Hypothalamus (tissue), 51 donors: ENCODE results near the gene SACS.
A peak's percentile ranks its signal among the peaks of the same experiment; 100 is the strongest.
"Not testable (repeated sequence)": the region's sequence is repeated elsewhere in the genome, so short reads cannot be mapped to it uniquely, and the experiment has no call there.

Experiments used
- DNase-seq, 51 donors: peaks; one replicate each; lab custom pipeline; 2025; lab: John Stamatoyannopoulos, UW

SACS gene

DNA sequence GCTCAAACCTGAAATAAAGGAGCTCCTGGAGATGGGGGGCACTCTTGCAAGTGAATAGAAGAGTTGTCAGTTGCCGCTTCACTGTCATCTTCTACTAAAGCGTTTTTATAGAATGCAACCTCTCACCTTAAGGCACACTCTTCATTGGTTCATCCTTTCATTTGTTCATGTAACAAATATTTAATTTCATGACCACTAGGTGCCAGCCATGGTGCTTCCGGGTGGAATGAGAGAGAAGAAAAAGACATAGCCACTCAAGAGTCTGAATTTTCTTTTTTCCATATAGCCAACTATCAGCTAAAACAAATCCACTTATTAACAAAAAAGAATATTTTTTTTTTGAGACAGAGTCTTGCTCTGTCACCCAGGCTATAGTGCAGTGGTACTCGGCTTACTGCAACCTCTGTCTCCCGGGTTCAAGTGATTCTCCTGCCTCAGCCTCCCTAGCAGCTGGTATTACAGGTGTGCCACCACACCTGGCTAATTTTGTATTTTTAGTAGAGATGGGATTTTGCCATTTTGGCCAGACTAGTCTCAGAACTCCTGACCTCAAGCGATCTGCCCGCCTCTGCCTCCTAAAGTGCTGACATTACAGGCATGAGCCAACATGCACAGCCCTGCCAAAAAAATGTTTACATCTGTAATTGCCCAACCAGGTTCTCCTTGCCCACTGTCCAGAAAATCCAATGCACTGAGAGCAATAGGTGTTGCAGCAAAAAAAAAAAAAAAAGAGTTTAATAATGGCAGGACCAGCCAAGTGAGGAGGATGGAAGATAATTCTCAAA lies 22.1 kb upstream of the SACS start:
- no peak for DNase-seq

DNA sequence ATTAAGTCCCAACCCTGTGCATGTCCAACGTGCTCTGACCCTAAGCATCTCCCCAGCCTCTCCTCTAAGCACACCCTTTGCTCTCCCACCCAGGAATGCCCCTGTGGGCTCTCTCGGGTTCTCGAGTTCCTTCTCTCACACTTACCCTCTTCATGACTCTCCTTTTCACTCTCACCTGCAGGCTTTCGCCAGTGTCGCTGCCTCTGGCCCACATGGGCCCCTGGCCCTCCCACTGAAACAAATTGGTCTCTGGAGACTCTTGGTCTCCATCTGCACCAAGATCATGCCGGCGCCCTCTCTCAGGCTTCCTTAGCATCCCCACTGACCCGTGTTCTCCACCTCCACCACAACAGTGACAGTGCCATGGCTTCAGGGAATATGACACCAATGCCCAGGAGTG lies 19.6 kb upstream of the SACS start:
- DNase-seq = no peak

DNA sequence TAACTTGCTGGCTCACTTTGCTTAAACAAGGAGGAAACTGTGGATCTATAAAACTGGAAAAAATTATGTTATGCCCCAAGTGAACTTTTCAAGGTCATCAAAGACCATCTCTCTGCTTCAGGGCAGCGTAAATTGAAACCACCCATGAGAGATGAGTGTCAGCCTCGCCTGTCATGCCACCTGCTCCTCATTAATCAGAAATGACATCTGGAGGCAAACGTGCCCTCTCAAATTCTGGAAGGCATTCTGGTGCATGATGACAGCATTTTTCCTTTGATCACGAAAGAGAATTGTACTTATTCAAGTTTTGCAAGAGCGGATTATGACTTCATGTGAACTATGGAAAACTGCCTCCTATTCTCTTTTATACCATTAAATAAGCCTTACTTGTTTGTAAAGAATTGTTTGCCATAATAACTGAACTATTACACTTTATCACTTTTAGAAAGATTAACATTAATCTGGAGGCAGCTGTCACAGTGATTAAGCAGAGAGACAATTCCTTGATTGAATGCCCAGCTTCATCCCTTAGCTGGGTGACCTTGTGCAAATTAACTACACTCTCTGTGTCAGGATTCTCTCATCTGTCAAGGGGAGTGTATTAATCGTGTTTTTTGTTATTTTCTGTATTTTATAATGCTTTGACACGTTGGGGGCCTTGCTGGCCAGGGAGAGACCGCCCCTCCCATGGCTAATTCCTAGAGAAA lies 17.0 kb upstream of the SACS start:
- no peak for DNase-seq

DNA sequence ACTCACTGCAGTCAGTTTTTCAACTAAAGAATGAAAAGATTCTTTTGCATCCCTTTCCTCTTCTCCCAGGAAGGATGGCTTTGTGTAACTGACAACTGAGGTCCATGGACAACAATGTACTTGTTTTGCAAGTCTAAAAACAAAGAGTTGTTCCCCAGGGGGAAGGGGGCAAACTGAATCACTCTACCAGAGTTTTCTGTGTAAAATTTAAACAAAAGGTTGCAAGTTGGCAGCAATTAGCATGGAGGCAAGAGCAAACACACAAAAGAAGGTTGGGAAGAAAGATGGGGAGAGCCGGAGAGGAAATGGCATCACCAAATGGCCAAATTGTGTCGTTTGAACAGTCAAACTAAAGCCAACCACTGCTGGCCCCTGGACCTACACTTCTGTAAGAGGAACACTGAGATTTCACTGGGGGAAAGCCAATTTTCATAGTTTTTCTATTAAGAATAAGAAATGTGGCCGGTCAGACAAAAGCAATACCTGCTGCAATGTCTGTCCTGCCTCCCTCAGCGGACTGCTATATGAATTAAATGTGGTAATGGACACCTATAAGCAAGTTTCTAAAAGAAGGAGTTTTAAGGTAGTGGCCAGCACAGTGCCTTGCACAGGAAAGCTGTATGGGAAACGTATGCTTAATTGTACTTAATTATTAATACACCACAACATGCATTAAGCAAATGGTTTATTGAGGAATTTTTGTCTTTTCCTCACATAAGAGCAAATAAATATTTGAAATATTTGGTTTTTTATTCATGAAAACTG lies 16.1 kb upstream of the SACS start:
- no peak for DNase-seq

DNA sequence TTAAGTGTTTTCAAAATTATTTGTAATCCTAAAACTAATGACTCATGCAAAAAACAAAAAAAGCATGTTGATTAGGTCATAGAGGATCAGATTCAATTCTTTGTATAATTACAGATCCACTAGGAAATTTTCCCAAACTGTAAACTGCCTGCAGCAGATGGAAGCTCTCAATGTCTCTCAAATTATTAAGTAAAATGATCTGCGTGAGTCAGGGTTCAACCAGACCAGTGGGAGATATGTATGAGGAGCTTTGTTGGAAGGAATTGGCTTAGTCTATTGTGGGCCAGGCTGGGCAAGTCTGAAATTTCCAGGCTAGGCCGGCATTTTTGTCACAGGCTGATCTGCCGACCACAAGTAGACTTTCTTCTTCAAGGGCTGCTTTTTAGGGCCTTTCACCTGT lies 14.4 kb upstream of the SACS start:
- DNase-seq = no peak

DNA sequence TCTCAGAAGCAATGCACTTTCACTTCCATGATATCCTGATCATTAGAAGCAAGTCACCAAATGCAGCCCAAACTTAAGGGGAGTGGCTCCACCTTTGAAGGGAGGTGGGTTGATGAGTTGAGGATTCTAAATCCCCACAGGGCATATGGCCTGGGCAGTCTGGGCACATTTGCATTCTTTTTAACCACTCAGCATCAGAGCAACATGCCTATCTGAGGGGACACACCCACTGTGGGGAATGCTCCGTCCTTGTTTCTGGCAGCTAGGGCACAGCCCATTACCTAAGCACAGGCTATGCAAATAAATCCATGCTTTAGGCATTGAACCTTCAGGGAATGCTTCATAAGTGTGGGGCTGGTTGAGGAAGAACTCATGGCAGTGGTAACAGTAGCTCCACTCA lies 12.3 kb upstream of the SACS start:
- no peak for DNase-seq

DNA sequence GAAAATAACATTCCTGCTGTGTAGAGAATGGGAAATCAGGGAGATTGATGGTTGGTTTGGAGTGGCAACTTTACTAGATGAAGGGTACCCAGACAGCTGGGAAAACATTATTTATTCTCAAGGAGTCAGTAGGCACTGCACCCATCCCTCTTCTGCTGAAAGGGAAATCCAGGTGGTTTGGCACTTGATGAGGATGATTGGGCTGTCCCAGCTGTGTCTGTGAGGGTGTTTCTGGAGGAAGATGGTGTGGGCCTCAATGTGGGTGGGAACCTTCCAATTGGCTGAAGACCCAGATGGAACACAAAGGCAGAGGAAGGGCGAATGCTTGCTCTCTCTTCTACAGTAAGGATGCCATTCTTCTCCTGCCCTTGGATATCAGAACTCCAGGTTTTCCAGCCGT lies 10.4 kb upstream of the SACS start:
- DNase-seq = no peak

DNA sequence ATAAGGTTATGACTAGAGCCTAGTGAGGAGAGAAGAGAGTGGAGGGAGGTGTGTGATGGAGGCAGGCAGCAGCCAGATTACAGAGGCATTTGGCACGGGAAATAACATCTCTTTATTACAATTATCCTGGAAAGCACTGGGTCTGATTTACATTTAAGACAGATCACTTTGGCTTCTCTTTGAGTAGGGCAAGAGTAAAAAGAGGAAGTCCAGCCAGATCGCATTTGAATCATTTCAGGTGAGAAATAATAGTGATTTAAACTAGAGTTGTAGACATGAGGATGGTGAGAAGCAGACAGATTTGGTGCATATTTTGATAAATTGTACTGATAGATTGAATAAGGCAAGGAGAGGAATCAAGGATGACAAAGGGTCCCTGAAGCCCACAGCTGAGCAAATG lies 9.6 kb upstream of the SACS start:
- no peak for DNase-seq

DNA sequence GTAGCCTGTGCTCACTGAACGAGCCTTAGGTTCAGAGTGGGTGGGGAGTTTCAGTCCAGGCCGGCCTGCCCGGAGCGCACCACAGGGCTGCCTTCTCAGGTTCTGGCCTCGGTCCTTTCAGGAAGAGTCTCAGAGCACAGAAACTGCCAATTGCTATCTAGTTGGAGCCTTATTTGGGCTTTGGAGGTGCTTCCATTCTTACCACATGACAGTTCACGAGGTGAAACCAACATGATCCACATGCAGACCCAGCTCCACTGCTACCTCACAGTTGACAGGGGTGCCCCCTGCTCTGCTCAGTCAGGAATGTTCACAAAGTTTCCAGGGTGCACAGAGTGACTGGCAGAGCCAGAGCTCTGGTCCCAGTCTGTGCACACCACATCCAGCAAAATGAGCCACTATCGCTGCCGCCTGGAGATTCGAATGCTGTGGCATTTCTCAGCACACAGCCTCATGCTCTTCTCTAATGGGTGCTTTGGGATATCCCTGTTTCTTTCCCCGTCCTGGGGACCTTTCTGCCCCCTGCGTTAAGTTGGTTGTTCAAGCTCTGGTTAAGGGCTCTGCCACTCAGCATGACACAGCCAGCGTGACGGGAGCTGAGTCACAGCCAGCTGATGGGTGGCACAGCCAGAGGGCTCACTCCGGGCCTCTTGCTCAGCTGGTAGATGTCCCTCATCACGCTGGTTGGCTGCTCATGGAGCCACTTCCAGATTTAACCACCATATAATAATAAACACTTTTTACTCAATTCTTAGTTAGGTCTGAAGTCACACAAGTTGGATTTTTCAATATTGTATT lies 7.5 kb upstream of the SACS start:
- peak in 14 of 51 donors; percentile 5 to 44 (median 17) for DNase-seq

DNA sequence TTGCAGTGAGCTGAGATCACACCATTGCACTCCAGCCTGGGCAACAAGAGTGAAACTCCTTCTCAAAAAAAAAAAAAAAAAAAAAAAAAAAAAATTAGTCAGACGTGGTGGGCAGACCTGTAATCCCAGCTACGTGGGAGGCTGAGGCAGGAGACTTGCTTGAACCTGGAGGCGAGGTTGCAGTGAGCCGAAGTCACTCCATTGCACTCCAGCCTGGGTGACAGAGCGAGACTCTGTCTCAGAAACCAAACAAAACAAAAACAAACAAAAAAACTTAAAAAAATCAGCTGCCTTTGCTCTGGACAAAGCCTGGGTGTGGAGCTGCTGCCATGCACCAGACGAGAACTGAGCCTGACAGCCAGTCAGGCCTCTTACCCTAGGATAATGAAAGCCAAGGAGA lies 6.8 kb upstream of the SACS start:
- DNase-seq = not testable (repeated sequence)

DNA sequence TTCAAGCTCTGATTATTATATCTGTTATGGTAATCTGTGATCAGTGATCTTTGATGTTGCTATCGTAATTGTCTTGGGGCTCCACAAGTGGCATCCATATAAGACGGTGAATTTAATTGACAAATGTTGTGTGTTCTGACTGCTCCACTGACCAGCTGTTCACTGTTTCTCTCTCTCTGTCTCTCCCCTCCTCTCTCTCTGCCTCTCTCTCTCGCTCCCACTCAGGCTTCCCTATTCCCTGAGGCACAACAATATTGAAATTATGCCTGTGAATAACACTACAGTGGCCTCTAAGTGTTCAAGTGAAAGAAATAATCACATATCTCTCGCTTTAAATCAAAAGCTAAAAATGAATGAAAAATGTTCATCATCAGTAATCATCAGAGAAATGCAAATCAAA lies 4.4 kb upstream of the SACS start:
- DNase-seq = no peak

DNA sequence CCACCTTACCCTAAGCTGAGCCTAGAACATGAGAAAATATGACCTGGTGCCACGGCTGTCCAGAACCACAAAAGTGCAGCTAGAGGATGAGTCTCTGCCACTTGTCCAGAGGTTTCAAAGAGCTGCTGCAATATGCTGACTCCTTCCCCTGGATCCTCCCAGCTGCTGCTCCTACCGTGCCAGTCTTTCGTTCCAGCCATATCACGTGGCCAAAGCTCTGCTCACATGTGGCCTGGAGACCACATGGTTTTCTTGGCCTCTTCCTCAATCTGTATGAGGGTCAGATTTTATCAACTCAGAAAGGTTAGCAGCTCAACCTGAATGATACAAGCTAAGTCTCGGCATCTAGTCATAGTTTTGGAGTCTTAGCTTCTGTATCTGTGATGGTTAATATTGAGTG lies 3.2 kb upstream of the SACS start:
- no peak for DNase-seq

DNA sequence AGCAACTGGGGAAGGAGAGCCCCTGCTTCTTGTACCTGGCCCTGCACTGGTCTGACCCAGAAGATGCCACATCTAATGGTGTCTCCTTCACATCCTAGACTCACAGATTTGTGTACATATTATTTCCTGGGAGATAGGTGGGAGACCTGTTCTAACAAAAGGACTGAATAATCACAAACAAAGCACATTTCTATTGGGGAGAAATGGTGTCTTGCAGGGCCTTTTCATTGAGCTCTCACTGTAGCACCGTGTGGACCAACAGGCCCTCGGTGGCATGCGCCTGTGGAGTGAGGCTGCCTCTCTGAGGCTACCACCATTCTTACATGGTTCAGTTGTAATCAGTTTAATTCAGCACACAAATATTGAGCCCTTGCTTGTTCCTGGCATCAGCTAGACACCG lies 989 bp upstream of the SACS start:
- no peak for DNase-seq

DNA sequence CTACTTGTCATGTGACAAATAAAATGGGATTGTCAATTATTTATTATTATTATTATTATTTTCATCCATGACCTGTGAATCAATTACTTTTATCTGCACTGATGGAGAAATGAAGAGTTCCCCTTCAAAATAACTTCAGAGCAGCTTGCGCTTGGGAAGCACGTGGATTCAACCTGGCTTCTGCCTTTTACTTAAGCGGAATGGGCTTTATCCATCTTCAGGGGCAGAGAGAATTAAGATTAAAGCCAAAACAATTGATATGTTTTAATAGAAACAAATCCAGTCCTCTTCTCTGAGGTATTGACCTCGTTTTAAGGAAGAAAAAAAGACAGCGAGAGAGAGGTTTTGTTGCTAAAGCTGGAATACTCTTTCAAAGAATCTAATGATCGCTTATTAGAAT lies 876 bp downstream of the SACS start:
- DNase-seq = no peak

DNA sequence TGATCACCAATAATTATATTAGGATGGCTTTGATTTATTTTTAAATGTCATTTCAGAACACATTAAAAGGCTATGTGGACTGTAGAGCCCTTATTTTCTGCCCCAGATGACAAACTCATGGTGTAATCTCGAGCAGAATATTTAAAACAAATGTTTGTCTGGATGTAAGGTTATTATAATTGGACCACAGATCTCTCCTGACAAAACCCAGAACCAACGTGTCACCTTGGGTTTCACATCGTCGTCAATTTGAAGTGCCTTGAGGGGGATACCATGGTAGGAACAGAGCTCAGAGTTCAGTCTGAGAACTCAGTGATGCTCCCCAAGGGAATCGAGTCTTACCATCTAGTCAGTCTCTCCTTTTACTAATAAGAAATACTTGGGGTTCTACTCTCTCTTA lies 2.8 kb downstream of the SACS start:
- peak in 1 of 51 donors; percentile 32 for DNase-seq

DNA sequence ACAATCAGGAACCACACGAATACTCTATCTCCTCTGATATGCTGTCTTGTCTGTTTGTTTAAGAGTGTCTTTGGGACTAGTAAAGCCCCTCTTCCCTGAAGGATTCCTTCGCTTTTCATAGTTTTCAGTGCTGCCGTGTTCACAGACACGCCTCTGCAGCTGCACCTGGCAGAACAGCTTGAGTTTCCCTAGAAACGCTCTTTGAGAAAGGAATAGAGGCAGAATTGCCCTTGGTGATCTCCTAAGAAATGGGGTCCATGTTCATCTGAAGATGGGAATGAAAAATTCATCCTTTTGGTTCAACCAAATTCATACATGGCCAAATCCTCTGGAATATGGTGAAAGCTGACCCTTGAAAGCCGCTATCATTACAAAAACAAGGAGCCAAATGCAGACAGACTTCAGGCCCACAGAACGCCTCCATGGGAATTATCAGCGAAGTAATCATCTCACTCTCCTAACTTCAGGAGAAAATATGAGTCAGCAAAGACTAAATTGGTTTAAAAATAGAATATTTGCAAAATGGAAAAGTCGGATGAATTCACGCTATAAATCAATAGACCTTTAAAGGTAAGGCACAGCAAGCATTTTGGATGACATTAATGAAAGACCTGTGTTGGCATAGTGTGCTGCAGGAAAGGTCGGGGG lies 5.5 kb downstream of the SACS start:
- peak in 1 of 51 donors; percentile 69 for DNase-seq

DNA sequence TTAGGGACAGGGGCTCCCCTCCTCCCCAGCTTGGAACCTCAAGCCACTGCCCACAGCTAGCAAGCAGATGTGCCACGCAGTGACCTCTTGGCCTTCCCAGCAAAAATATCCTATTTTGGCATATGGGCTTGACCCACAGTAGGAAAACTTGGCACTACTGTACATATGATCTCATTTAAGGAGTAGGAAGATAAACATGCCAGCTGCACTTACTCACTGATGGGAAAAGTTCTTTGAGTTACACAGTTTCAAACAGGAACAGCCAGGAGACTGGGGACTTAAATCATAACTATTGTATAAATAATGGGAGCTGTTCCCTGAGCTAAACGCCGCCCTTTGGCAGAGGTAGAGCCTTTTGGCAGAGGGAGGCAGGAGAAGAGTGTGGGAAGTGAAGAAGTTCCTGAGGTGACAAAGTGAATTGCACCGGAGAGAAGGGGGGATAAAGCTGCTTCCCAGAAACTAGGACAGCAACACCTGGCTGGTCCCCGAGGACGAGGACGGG lies 6.1 kb downstream of the SACS start:
- DNase-seq = peak in 2 of 51 donors; percentile 4 to 69

DNA sequence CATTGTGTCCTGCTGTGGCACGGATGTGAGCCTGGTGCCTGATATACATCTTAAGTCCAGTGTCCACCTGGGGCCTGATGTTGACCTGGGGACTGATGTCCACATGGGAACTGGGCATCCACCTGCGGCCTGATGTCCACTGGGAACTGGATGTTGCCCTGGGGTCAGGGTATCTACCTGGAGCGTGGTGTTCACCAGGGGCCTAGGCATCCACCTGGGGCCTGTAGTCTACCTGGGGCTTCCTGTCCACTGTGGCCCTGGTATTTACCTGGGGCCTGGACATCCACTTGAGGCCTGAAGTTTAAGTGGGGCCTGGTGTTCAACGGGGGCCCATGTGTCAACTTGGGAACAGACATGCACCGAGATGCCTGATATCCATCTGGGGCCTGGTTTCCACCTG lies 11.9 kb downstream of the SACS start:
- no peak for DNase-seq

DNA sequence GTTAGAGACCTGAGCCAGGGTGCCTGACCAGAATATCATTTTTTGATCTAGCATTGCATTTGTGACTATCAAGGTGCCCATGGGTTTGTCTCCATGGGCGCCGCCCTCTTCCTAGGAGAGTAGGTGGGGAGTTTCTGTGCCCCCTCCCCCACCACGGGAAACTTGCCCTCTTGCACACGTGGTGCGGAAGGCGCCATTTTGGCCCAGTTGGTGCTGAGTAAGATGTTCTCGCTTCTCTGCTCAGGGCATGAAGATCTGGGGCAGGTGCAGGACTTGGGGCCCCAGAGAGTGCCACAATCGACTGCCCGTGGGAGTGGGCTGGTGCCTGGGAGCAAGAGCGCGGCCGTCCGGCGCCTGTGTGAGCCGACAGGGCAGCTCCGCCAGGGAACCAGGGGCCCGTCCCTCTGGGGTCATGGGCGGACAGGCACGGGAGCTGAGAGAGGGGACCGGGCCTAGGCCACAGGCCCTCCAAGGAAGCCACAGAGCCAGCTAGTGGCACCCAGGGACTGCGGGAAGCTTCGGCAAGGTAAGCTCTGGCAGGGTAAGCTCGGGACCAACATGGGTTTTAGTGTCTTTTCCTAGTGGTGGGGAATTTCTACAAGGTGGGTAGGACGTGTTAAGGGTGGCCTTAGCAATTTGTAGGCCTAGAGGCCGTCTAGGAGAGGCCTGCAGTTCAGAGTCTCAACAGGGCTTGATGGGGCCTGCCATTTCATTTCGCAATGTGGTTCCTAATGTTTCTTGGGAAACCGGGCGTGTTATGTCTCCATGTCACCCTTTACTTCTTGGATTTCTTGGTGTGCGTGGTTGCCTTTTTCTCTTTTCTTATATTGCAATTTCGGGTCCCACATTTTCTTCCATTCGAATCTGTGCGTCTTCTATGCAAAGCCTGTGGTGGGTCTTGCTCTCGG lies 14.5 kb downstream of the SACS start:
- no peak for DNase-seq
